ENCODE results near the gene HOXD11. TPM values are rescaled to one million over a fixed set of nuclear protein-coding genes. Genes with fewer than 3 reads are reported as not detected.

The HOXD11 gene
- total RNA-seq, 2 experiments from 2014 or later = not detected

- POLR2A ChIA-PET = no interaction called here
- H3K27ac Mint-ChIP-seq = no peak overlapping the region
Measured at GRCh38 chr2:176117823-176118371, 10.8 kb downstream of the HOXD11 start.

GRCh38 chr2:176118601-176119339 is 11.7 kb downstream of the HOXD11 start:
- peaks cover 65% of the 10 kb centered on the region for H3K27me3 Mint-ChIP-seq
- ChIA-PET POLR2A (interaction anchor here (0.7 kb wide), 1 partner anchor 27 kb away, joined by 4 read pairs; no protein-coding TSS in a partner anchor), CTCF (interaction anchor here (0.7 to 1.4 kb wide), 2 partner anchors 8 to 22 kb away, joined by 3 to 4 read pairs; no protein-coding TSS in a partner anchor)
- peaks cover 5% of the 10 kb centered on the region for H3K4me1 Mint-ChIP-seq
- ATAC-seq (no peak), DNase-seq (peak; percentile 62)
- H3K36me3 Mint-ChIP-seq (ENCODE audit: low read depth) = no peaks in the 10 kb centered on the region
- peaks cover 4% of the 10 kb centered on the region for H3K9me3 Mint-ChIP-seq (ENCODE audit: low read depth)
- no peak overlapping the region for H3K27ac Mint-ChIP-seq
- no peak overlapping the region for H3K4me3 Mint-ChIP-seq
- intact Hi-C loops (cut with DNase I, micrococcal nuclease) = no loop called here

More at GRCh38 chr2:176117823-176118371, 10.8 kb downstream of the HOXD11 start:
- ATAC-seq (no peak), DNase-seq (no peak)
- Mint-ChIP-seq H3K4me1 (peaks cover 4% of the 10 kb centered on the region), H3K4me3 (no peak overlapping the region), H3K27me3 (peaks cover 70% of the 10 kb centered on the region), H3K36me3 (ENCODE audit: low read depth) (no peaks in the 10 kb centered on the region), H3K9me3 (ENCODE audit: low read depth) (peaks cover 4% of the 10 kb centered on the region)
- CTCF ChIA-PET = interaction anchor here (0.6 to 1.4 kb wide), 5 partner anchors 9 to 751 kb away, joined by 3 to 4 read pairs (median 3); no protein-coding TSS in a partner anchor
- intact Hi-C loops (cut with DNase I, micrococcal nuclease) = no loop called here

GRCh38 chr2:176120364-176121189 is 13.5 kb downstream of the HOXD11 start:
- CTCF ChIA-PET = interaction anchor here (0.6 to 2.8 kb wide), 11 partner anchors 9 to 1097 kb away, joined by 3 to 12 read pairs (median 3); no protein-coding TSS in a partner anchor
- Mint-ChIP-seq H3K9me3 (ENCODE audit: low read depth) (peaks cover 4% of the 10 kb centered on the region), H3K4me3 (no peak overlapping the region), H3K36me3 (ENCODE audit: low read depth) (no peaks in the 10 kb centered on the region), H3K27ac (no peak overlapping the region), H3K4me1 (peaks cover 7% of the 10 kb centered on the region), H3K27me3 (peaks cover 71% of the 10 kb centered on the region)
- POLR2A ChIA-PET = no interaction called here
- DNase-seq (no peak), ATAC-seq (no peak)
- intact Hi-C loops (cut with DNase I, micrococcal nuclease) = loop anchor here (5.0 to 10.0 kb wide), 2 partner anchors 38 to 1786 kb away; partner anchors contain the start of genes EVX2 (in 1 of the 2) and SP9 (in 1 of the 2)

GRCh38 chr2:176121190-176122051 is 14.3 kb downstream of the HOXD11 start:
- intact Hi-C loops (cut with DNase I, micrococcal nuclease) = loop anchor here (2.0 to 10.0 kb wide), 4 partner anchors 15 to 1787 kb away; partner anchors contain the start of genes EVX2 (in 2 of the 2), HOXD11 (in 1 of the 2) and SP9 (in 1 of the 2)
- ATAC-seq (no peak), DNase-seq (no peak)
- peaks cover 7% of the 10 kb centered on the region for H3K4me1 Mint-ChIP-seq
- no peaks in the 10 kb centered on the region for H3K36me3 Mint-ChIP-seq (ENCODE audit: low read depth)
- ChIA-PET CTCF (interaction anchor here (0.6 to 2.8 kb wide), 12 partner anchors 8 to 1097 kb away, joined by 3 to 12 read pairs (median 3); no protein-coding TSS in a partner anchor), POLR2A (no interaction called here)
- no peak overlapping the region for H3K4me3 Mint-ChIP-seq
- peaks cover 4% of the 10 kb centered on the region for H3K9me3 Mint-ChIP-seq (ENCODE audit: low read depth)
- H3K27ac Mint-ChIP-seq = no peak overlapping the region
- peaks cover 72% of the 10 kb centered on the region for H3K27me3 Mint-ChIP-seq

GRCh38 chr2:176122052-176122682 is 15.1 kb downstream of the HOXD11 start:
- no peak for DNase-seq
- intact Hi-C loops (cut with DNase I, micrococcal nuclease) = loop anchor here (2.0 to 10.0 kb wide), 4 partner anchors 15 to 1787 kb away; partner anchors contain the start of genes EVX2 (in 2 of the 2), HOXD11 (in 1 of the 2) and SP9 (in 1 of the 2)
- H3K9me3 Mint-ChIP-seq (ENCODE audit: low read depth) = peaks cover 3% of the 10 kb centered on the region
- ATAC-seq = peak; percentile 26
- CTCF ChIA-PET = interaction anchor here (0.7 to 2.8 kb wide), 7 partner anchors 9 to 530 kb away, joined by 3 to 12 read pairs (median 3); no protein-coding TSS in a partner anchor
- peak overlapping the region; percentile 52 for H3K4me3 Mint-ChIP-seq
- no peaks in the 10 kb centered on the region for H3K36me3 Mint-ChIP-seq (ENCODE audit: low read depth)
- H3K27me3 Mint-ChIP-seq = peaks cover 70% of the 10 kb centered on the region
- POLR2A ChIA-PET = interaction anchor here (0.7 kb wide), 1 partner anchor 49 kb away, joined by 3 read pairs; no protein-coding TSS in a partner anchor
- peaks cover 7% of the 10 kb centered on the region for H3K4me1 Mint-ChIP-seq
- H3K27ac Mint-ChIP-seq = no peak overlapping the region

GRCh38 chr2:176122683-176123410 is 15.8 kb downstream of the HOXD11 start, which contains the start of gene HOXD9:
TSS of gene HOXD9 (plus strand) at chr2:176122719. CDS start at chr2:176122769, 50 bp downstream.
- peak within 1 kb of the TSS; percentile 52 for H3K4me3 Mint-ChIP-seq
- no peaks in the 10 kb centered on the region for H3K36me3 Mint-ChIP-seq (ENCODE audit: low read depth)
- DNase-seq (peak; percentile 64), ATAC-seq (peak; percentile 64)
- H3K4me1 Mint-ChIP-seq = peaks cover 13% of the 10 kb centered on the region
- H3K27ac Mint-ChIP-seq = no peak within 1 kb of the TSS
- POLR2A ChIA-PET = interaction anchor here (0.7 kb wide), 1 partner anchor 49 kb away, joined by 3 read pairs; no protein-coding TSS in a partner anchor
- CTCF ChIA-PET = interaction anchor here (0.7 to 1.2 kb wide), 4 partner anchors 9 to 529 kb away, joined by 3 to 4 read pairs (median 3); no protein-coding TSS in a partner anchor
- H3K9me3 Mint-ChIP-seq (ENCODE audit: low read depth) = peaks cover 3% of the 10 kb centered on the region
- intact Hi-C loops (cut with DNase I, micrococcal nuclease) = loop anchor here (2.0 to 10.0 kb wide), 4 partner anchors 16 to 1788 kb away; partner anchors contain the start of genes EVX2 (in 2 of the 2), HOXD11 (in 1 of the 2) and SP9 (in 1 of the 2)
- H3K27me3 Mint-ChIP-seq = peaks cover 72% of the 10 kb centered on the region

GRCh38 chr2:176123411-176124109 is 16.5 kb downstream of the HOXD11 start:
- peaks cover 3% of the 10 kb centered on the region for H3K9me3 Mint-ChIP-seq (ENCODE audit: low read depth)
- ChIA-PET CTCF (interaction anchor here (0.6 kb wide), 1 partner anchor 526 kb away, joined by 3 read pairs; no protein-coding TSS in a partner anchor), POLR2A (no interaction called here)
- DNase-seq (peak; percentile 9), ATAC-seq (no peak)
- intact Hi-C loops (cut with DNase I, micrococcal nuclease) = loop anchor here (2.0 to 10.0 kb wide), 4 partner anchors 17 to 1789 kb away; partner anchors contain the start of genes EVX2 (in 2 of the 2), HOXD11 (in 1 of the 2) and SP9 (in 1 of the 2)
- H3K36me3 Mint-ChIP-seq (ENCODE audit: low read depth) = no peaks in the 10 kb centered on the region
- H3K27me3 Mint-ChIP-seq = peaks cover 73% of the 10 kb centered on the region
- H3K27ac Mint-ChIP-seq = no peak overlapping the region
- H3K4me1 Mint-ChIP-seq = peaks cover 20% of the 10 kb centered on the region
- no peak overlapping the region for H3K4me3 Mint-ChIP-seq

GRCh38 chr2:176124110-176124946 is 17.2 kb downstream of the HOXD11 start:
- intact Hi-C loops (cut with DNase I, micrococcal nuclease) = loop anchor here (5.0 to 10.0 kb wide), 2 partner anchors 42 to 1790 kb away; partner anchors contain the start of genes EVX2 (in 1 of the 2) and SP9 (in 1 of the 2)
- no peak overlapping the region for H3K4me3 Mint-ChIP-seq

More at GRCh38 chr2:176124110-176124946, 17.2 kb downstream of the HOXD11 start:
- no peak for DNase-seq
- ChIA-PET CTCF (interaction anchor here (0.6 kb wide), 1 partner anchor 526 kb away, joined by 3 read pairs; no protein-coding TSS in a partner anchor), POLR2A (no interaction called here)
- Mint-ChIP-seq H3K36me3 (ENCODE audit: low read depth) (no peaks in the 10 kb centered on the region), H3K27ac (no peak overlapping the region), H3K9me3 (ENCODE audit: low read depth) (no peaks in the 10 kb centered on the region), H3K4me1 (peaks cover 22% of the 10 kb centered on the region), H3K27me3 (peaks cover 72% of the 10 kb centered on the region)
- no peak for ATAC-seq
